Medulla oblongata (tissue), 1 donor: Measurements from ENCODE around the gene BPIFB6.
"Not testable (repeated sequence)": the region's sequence is repeated elsewhere in the genome, so short reads cannot be mapped to it uniquely, and the experiment has no call there.

Experiments
- DNase-seq: peaks from one replicate; pipeline ENCODE4 v3.0.0-alpha.2; 2015; ENCODE audit errors: extremely low spot score

Gene BPIFB6

DNA sequence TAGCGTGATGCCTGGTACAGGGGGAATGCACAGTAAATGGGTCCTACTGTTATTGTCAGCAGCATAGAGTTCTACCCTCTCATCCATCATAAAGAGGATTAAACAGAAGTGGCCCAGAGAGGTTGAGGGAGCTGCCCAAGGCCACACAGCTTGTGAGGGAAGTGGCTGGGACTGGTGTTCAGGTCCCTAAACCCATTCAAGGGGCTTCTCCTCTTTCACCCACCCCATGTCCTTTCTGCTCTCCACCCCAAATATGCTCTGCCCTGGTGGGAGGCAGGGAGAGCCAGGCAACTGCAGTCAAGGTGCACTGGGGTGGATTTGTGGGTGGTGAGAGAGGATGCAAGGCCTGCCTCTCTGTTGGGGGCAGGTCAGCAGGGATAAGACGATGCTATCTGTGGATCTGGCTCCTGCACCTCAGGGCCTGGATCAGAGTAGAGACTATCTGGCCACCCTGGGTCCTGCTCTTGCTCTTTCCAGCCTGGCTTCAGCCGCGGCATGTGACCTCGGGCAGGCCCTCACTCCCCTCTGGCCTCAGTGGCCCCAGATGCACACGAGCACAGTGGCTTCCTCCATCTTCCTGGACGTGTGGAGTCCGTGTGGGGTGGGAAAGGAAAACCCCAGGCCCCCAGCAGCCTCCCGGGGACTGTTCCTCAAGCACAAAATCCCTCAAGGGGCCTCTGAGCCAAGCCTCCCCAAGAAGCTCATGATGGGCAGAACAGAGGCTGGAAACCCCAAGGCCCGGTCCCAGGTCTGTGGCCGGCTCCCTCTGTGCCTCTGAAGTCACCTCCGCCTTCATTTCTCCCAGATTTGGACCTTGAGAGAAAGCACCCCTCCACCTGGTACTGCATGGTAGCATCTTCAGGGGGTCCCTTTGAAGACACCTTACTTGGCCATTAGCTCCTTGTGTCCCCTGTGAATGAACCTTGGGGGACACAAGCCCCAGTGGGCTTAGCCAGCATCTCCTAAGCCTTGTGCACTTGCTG lies 3.4 kb upstream of the BPIFB6 start:
- DNase-seq = no peak

DNA sequence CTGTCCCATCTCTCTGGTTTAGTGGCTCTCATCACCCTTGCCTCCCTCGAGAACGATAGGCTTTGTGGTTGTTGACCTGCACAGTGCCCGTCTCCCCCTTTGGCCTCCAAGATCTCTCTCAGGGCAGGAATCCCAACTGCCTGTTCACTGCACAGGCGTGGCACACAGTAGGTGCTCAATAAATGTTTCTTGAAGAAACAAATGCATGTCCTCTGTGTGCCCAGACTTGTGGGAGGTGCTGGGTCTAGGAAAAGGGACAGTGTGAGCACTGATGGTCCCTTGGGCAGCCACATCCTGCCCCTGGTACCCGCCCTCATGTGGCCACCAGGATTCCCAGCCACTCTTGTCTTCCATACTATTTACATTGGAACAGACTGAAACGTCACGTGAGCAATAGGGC lies 2.6 kb upstream of the BPIFB6 start:
- no peak for DNase-seq

DNA sequence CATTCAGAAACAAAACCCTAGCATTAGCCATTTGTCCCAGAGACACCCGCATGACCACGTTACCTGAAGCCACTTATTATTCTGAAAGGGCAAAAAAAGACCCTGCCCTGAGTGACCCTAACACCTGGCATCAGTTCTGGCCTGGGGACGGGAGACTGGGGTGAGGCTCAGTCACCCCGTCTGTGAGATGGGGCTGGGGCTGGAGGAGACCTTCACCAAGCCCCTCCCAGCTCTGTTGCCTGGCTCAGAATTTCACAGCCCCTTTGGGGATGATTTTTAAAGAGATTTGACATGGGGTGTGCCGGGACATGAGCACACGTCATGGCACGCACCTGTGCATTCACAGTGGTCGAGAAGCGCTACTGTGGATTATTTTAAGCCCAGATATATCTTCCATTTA lies 1.4 kb upstream of the BPIFB6 start:
- DNase-seq = no peak

DNA sequence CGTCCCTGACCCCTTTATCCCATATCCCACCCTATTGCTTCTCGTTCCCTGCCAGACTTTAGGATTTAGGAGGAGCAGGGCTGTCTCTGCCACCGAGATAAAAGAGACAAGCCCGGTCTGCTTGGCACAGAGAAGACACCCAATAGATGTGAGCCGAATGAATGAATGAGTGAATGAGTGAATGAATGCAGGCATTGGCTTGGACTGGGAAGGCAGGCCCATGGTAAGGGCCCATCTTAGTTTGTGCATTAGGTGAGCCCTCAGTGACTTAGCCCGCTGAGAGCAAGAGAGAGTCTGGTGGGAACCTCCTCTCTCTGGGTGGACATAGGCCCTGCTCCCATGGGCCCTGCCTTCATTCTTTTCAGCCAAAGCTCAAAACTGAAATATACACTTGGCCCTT lies 879 bp upstream of the BPIFB6 start:
- DNase-seq = no peak

DNA sequence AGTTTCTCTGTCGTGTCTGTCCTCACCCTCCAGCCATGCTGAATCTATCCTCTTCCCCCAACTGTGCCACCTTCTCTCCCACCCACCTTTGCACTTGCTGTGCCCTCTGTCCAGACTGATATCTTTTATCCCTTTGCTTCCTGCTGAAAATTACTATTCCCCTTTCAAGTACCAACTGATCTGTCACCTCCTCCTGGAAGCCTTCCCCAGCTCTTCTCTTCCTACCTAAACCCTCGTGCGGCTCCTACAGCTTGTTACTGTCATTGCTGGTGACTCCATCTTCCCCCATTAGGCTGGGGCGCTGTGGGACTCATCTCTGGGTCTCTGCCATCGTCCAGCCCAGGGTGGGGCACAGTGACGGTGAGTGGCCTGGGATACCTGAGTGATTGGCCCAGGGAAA lies 1.1 kb downstream of the BPIFB6 start:
- no peak for DNase-seq

DNA sequence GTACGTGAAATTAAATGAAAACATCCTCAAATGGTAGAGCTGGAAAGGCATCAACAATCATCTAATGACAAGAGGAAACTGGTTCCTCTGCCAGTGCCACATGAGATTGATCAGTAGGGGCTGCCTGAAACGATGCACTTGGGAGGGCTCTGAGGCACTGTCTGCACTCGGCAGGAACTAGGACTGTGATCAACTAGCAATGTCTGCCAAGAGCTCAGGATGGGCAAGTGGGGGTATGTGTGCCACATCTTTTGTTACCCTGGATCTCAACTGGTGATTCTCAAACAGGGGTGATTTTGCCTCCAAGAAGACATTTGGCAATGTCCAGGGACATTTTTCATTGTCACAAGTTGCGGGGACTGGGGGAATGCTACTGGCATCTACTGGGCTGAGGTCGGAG lies 1.9 kb downstream of the BPIFB6 start:
- DNase-seq = no peak

DNA sequence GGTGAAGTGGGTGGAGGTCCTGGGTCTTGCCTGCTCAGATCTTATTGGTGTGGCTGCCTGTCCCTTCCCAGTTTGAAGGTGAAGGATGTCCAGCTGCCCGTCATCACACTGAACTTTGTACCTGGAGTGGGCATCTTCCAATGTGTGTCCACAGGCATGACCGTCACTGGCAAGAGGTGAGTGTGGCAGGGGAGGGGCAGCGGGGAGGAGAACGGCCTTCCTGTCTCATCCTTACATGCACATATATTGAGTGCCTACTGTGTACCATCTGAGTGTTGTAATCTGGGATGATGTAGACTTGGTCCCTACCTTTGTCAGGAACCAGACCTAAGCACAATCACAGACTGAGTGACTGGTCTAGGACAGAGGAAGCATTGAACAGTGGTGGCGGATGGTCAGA lies 2.7 kb downstream of the BPIFB6 start:
- no peak for DNase-seq

DNA sequence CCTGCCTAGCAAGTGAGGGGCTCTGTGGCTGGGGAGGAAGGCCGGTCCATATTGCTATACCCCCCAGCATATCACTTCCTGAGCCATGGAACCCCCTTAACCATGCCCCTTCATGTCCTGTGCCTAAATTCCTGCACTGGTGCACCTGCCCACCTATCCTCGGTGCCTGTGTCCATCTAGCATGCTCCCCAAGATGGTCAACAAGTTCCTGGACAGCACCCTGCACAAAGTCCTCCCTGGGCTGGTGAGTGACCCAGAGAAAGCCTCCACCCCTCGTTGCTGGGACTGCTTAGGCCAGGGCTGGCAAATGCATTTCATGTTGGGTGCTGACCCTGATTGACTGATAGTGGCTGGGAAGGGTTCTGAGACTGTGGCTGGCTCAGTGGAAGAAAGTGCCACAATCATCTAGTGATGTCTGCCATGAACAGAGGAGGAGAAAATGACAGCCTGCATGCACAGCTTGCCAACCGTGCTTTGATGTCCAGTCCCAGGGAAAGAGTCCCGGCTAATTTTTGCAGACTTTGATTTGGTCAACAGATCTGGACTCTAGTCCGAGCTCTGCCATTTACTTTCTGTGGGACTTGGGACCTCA lies 3.5 kb downstream of the BPIFB6 start:
- DNase-seq = no peak

DNA sequence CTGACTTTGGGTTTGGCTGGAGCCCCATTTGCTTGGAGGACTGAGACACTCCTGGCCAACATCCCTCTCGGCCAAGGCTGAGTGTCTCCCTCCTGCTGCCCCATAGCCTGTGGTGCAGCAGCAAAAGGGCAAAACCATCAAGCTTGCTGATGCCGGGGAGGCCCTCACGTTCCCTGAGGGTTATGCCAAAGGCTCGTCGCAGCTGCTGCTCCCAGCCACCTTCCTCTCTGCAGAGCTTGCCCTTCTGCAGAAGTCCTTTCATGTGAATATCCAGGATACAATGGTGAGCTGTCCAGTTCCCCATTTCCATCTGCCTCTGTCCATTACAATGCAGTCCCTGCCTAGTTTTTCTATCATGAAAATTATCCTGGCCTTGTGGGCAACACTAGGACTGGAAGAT lies 6.0 kb downstream of the BPIFB6 start:
- no peak for DNase-seq

DNA sequence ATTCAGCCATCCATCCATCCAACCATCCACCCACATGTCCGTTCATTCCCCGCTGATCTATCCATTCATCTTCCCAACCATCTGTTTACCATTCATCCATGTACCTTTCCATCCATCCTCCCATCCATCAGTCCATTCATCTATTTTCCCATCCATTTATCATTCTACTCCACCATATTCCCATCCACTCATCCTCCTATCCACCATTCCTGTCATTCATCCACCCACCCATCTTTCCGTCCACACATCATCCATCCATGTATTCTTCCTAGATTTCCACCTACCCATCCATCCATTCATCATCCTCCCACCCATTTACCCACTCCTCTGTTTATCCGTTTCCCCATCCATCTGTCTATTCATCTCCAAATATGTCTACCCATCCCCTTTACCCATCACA lies 6.8 kb downstream of the BPIFB6 start:
- DNase-seq = no peak

DNA sequence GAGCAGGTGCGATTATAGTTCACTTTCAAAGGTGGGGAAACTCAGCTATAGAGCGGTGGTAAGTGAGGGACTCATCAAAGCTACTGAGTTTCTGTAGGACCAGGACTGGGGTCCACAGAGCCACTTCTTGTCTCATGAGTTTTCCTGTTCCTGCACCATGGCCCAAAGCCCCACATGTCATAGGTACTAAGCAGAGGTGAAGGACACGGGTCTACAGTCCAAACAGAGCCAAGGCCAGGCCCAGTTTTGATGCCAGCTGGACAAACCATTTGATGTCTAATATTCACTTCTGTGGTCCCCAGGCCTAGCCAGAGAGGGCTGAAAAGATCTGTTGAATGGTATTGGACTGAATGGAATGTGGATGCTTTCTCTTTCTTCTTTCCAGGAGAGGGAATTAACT lies 11.0 kb downstream of the BPIFB6 start:
- DNase-seq = no peak

DNA sequence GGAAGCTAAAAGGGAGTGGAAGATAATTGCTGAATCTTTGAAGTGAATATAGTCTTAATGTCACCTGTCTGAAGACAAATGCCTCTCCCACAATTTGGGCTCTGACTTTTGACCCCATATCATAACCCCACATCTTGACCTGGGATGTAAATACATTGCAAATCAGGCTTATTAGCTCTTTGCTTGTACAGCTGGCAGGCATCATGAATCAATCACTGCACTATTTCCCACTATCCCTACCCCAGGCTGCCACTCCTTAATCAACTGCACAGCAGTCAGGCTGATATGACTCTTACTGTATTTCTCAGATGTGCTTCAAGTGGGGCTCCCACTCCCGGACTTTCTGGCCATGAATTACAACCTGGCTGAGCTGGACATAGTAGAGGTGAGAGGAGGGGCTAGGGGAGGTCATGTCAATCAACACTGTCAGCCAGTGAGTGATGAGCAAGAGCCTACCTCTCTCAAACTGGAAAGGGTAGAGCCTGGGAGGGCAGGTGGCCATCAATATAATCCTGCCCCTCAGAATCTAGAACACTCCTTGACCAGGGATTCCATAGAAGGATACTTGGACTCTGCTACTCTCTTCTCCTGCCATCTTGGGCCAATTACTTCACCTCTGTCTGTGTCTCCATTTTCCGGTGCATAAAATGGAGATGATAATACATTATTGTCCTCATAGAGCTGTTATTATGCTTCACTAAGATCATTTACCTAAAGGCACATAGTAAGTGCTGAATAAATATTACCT lies 11.7 kb downstream of the BPIFB6 start:
- DNase-seq = no peak

DNA sequence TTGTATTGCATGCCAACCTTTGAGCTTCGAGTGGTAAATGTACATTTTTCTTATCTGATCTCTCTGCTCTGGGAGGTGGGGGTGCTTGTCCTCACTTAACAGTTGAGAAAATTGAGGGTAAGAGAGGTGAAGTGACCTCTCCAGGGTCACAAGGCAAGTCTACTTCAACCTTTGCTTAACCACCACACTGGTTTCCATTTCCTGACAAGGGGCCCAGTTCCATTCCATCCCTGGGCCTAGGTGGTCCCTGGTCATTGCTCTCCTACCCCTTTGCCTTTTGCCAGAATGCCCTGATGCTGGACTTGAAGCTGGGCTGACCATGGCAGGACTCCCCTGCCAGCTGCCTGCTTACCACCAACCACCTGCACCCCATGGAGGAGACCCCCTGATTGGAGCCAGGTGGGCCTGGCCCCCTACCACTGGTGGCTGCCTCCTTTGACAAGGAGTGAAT lies 12.3 kb downstream of the BPIFB6 start:
- no peak for DNase-seq

DNA sequence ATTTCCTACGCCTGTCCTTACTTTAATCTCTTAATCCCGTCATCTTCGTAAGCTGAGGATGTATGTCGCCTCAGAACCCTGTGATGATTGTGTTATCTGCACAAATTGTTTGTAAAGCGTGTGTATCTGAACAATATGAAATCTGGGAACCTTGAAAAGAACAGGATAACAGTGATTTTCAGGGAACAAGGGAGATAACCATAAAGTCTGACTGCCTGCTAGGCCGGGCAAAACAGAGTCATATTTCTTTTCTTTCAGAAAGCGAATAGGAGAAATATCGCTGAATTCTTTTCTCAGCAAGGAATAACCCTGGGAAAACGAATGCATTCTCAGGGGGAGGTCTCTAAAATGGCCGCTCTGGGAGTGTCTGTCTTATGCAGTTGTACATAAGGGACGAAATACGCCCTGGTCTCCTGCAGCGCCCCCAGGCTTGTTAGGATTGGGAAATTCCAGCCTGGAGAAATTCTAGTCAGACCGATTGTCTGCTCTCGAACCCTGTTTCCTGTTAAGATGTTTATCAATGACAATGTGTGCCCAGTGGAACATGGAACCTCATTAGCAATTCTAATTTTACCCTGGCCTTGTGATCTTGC lies 13.8 kb downstream of the BPIFB6 start:
- DNase-seq = not testable (repeated sequence)

DNA sequence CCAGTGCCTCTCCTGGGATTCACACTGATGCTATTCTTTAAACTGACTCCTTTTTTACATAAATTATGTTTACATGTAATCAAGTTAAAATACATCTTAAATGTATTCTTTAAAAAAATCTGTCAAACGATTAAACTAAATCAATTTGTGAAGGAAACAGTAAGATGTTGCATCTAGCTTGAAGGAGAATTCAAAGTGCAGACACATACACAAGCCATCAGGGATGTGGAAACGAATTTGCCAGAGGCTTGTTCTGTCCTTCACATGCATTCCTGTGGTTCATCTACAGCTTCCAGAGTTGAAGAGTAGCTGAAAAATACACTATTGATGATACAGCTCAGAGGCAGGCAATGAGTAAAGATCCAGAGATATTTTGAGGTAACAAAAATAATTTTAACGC lies 15.0 kb downstream of the BPIFB6 start:
- no peak for DNase-seq

DNA sequence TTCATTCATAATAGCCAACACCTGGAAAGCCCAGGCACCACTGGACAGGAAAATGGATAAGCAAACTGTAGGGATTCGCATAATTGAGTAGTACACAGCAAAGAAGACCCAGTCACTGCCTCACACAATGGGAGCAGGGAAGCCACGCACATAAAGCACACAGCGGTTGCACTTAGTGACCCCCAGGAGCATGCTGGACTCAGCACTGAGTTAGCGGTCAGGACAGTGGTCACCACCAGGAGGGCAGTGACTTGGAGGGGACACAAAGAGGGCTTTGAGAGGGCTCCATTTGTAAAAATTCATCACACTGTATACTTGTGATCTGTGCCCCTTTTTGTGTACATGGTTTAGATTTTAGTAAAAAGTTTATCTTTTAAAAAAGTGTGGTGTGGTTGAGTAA lies 19.9 kb downstream of the BPIFB6 start:
- no peak for DNase-seq

DNA sequence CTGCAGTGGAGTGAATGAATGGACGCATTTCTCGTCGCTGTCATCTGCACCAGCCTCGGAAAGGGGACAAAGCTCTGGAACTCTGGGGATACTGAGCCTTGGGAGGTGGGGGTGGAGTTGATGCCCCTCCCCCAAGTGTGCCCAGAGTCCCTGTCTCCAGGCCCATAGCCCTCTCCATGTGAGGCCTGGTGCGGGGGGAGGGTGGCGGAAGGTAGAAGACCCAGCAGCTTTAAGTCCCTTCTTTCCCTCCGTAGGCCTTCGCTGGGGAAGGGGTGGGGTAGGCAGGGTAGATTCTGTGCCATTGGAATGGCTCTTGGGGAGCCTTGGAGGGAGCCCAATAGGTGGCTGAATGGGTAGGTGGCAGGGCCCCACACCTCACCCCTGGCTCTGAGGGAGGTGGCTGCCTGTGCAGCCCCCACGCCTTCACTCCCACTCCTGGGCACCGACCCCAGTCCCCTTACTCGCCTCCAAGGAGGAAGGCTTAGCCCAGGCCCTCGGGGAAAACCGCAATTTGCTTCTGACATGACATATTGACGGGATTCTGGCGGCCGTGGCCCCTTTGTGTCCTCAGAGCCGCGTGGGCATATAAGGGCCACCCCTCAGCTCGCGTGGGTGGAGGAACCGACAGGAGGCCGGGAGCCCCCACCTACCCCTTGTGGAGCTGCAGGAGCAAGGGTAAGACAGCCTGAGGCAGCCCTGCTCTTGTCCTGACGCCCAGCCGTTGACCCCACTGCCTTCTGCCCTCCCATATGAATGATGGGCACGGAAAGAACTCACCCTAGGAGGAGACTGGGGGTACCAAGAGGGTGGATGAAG lies 22.1 kb downstream of the BPIFB6 start, which contains the start of gene BPIFB3:
Gene BPIFB3, plus strand, starts transcription at position 613 of the 816 bp plus-strand sequence. CDS start 1,533 bp downstream, outside the sequence.
- no peak for DNase-seq

DNA sequence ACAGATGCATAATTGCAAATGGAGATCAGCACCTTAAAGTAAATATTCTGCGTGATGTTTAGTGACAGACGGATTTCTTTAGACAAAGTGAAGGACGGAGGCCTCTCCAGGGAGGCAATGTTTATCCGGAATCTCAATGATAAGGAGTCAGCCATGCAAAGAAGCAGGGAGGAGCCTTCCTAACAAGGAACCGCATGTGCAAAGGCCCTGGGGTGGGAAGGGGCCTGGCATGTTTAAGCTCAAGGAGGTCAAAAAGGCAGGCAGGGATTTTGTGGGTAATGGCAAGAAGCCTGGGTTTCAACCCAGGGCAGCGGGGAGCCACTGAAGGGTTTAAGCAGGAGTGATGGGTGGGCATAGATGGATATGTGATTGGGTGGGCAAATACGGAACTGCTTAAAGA lies 22.9 kb downstream of the BPIFB6 start:
- DNase-seq = no peak

DNA sequence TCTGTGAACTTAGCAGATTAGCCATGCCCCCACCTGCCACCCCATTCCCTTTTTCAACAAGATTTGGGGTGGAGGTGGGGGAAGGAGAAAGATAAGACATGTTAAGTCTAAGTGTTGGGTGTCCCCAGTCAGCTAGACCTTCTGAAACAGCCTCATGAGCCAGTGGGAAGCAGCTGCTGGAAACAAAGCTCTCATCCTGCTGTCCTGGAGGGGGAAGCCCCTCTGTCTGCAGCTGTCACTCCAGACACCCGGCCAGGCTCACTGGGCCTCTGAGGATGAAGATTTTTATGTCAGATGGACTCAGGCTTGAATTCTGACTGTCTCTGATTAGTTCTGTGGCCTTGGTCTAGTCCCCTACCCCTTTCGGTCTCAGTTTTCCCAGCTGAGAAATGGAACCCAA lies 23.3 kb downstream of the BPIFB6 start:
- no peak for DNase-seq

DNA sequence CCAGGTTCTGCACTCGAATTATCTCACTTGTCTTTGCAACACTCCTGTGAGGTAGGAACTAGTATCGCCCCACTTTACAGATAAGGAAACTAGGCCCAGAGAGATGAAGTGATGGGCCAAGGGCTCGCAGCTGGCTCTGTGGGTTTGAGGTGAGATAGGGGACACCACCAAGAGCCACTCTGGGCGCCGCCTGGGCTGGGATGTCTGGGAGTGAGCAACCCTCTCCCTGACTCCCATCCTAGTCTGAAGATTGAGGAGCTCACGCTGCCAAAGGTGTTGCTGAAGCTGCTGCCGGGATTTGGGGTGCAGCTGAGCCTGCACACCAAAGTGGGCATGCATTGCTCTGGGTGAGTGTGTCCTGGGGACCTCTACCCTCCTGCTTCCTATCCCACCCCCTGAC lies 27.7 kb downstream of the BPIFB6 start:
- no peak for DNase-seq

DNA sequence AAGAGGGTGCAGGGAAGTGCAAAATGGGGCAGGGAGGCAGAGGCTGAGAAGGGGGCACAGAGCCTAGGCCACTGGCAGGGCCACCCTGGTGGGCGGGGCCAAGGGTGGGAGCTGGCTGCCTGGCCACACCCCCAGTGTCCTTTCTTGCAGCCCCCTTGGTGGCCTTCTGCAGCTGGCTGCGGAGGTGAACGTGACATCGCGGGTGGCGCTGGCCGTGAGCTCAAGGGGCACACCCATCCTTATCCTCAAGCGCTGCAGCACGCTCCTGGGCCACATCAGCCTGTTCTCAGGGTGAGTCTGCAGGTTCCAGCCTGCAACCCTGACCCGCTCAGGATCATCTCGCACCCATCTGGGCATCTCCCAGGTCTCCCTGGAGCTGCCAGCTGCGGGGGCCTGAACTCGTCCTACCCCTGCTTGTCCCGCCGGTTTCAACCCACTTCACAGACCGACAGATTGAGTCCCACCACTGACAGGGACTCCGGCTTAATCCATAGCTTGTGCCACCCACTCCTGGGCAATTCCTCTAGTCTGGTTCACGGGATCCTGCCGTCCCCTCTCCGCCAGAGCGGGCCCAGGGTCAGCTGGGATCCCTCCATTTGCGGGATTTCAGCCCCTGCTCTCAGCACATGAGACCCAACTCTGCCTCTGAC lies 28.4 kb downstream of the BPIFB6 start:
- no peak for DNase-seq
